Vagina (tissue), 2 donors: ENCODE measurements around the gene ZBTB22. TPM values are rescaled to one million over a fixed set of nuclear protein-coding genes. Genes with fewer than 3 reads are reported as not detected.

Experiments used
- DNase-seq, 2 donors: peaks; one replicate each; pipeline ENCODE4 v3.0.0-alpha.2; 2017; ENCODE audit errors: extremely low spot score in 2 of 2
- H3K27ac ChIP-seq: fragments of 200-600 bp; sonication (generic); one replicate; pipeline ENCODE4 v1.5.1; 2019
- H3K27me3 ChIP-seq: fragments of 200-600 bp; sonication (generic); one replicate; pipeline ENCODE4 v1.5.1; 2019
- H3K36me3 ChIP-seq, 2 donors: fragments of 200-600 bp; sonication (generic); one replicate each; pipeline ENCODE4 v1.5.1; 2017 to 2019
- H3K4me1 ChIP-seq: fragments of 200-600 bp; sonication (generic); one replicate; pipeline ENCODE4 v1.5.1; 2019
- H3K4me3 ChIP-seq, 2 donors: fragments of 200-600 bp; sonication (generic); 1 replicate in 1 of 2; 2 replicates in 1 of 2; pipeline ENCODE4 v1.5.1; 2016 to 2019
- H3K9me3 ChIP-seq: fragments of 200-600 bp; sonication (generic); one replicate; pipeline ENCODE4 v1.5.1; 2019
- CTCF ChIP-seq, 3 experiments: fragments of 450-650 bp in 2 of 3; fragments of 200-600 bp in 1 of 3; sonication (generic) in 1 of 3; IDR thresholded peaks; one replicate each; pipeline ENCODE4 v1.5.1; 2017 to 2019; ENCODE audit warnings: antibody characterized with exemption in 3 of 3, mild to moderate bottlenecking in 2 of 3, moderate library complexity in 2 of 3
- POLR2A ChIP-seq, 2 donors: fragments of 450-650 bp; IDR thresholded peaks; one replicate each; pipeline ENCODE4 v1.6.1; 2017; ENCODE audit warnings: antibody characterized with exemption in 2 of 2, mild to moderate bottlenecking in 2 of 2, moderate library complexity in 2 of 2
- POLR2AphosphoS5 ChIP-seq, 2 donors: sonication (generic); formaldehyde crosslinking; IDR thresholded peaks; one replicate each; pipeline ENCODE4 v1.9.0; 2017; ENCODE audit warnings: antibody characterized with exemption in 2 of 2, mild to moderate bottlenecking in 2 of 2, low read depth in 1 of 2; ENCODE audit not compliant: insufficient read depth in 1 of 2
- intact Hi-C: fragments of 100-400 bp; cut with DNase I; formaldehyde crosslinking; loops from one replicate; pipeline ENCODE4 v1.15.1; 2023
- total RNA-seq: library from RNA; depleted of rRNA; stranded (reverse); fragments of >200 nt; gene quantifications from one replicate; pipeline ENCODE4 v1.2.3, GENCODE V29; 2016

Gene ZBTB22
- total RNA-seq, 1 donor from 2014 or later = 18.4 TPM

- intact Hi-C loops = no loop called here
- Histone ChIP-seq H3K36me3 (no peaks in the 10 kb centered on the region), H3K4me1 (no peaks in the 10 kb centered on the region), H3K27ac (no peak overlapping the region), H3K27me3 (no peaks in the 10 kb centered on the region), H3K9me3 (no peaks in the 10 kb centered on the region), H3K4me3 (no peak overlapping the region)
- TF ChIP-seq CTCF (IDR thresholded peaks at IDR 0.05) (no peak), POLR2AphosphoS5 (IDR thresholded peaks at IDR 0.05; ENCODE audit: insufficient read depth in 1 of 2, low read depth in 1 of 2) (no peak), POLR2A (IDR thresholded peaks at IDR 0.05) (no peak)
- DNase-seq = no peak
These were observed 21.6 kb upstream of the ZBTB22 start for GRCh38 chr6:33339193-33339592.

GRCh38 chr6:33336495-33336894 lies 19.0 kb upstream of the ZBTB22 start:
- TF ChIP-seq POLR2AphosphoS5 (IDR thresholded peaks at IDR 0.05; ENCODE audit: insufficient read depth in 1 of 2, low read depth in 1 of 2) (no peak), CTCF (IDR thresholded peaks at IDR 0.05) (no peak), POLR2A (IDR thresholded peaks at IDR 0.05) (no peak)
- H3K9me3 ChIP-seq = no peaks in the 10 kb centered on the region
- no peak overlapping the region for H3K4me3 ChIP-seq
- no peaks in the 10 kb centered on the region for H3K27me3 ChIP-seq
- no peak overlapping the region for H3K27ac ChIP-seq
- intact Hi-C loops = no loop called here
- H3K36me3 ChIP-seq = no peaks in the 10 kb centered on the region
- no peaks in the 10 kb centered on the region for H3K4me1 ChIP-seq
- DNase-seq = no peak

GRCh38 chr6:33335916-33336315 lies 18.4 kb upstream of the ZBTB22 start:
- H3K27ac ChIP-seq = no peak overlapping the region
- intact Hi-C loops = no loop called here
- H3K27me3 ChIP-seq = no peaks in the 10 kb centered on the region
- DNase-seq = no peak
- TF ChIP-seq CTCF (IDR thresholded peaks at IDR 0.05) = no peak
- no peak for TF ChIP-seq POLR2A (IDR thresholded peaks at IDR 0.05)
- TF ChIP-seq POLR2AphosphoS5 (IDR thresholded peaks at IDR 0.05; ENCODE audit: insufficient read depth in 1 of 2, low read depth in 1 of 2) = no peak
- no peaks in the 10 kb centered on the region for H3K9me3 ChIP-seq
- H3K4me1 ChIP-seq = no peaks in the 10 kb centered on the region
- H3K4me3 ChIP-seq = no peak overlapping the region
- H3K36me3 ChIP-seq = no peaks in the 10 kb centered on the region

- no peak for DNase-seq
- Histone ChIP-seq H3K4me3 (no peak overlapping the region), H3K4me1 (no peaks in the 10 kb centered on the region), H3K36me3 (no peaks in the 10 kb centered on the region), H3K9me3 (no peaks in the 10 kb centered on the region), H3K27me3 (no peaks in the 10 kb centered on the region), H3K27ac (no peak overlapping the region)
- intact Hi-C loops = no loop called here
- TF ChIP-seq CTCF (IDR thresholded peaks at IDR 0.05) (no peak), POLR2A (IDR thresholded peaks at IDR 0.05) (no peak), POLR2AphosphoS5 (IDR thresholded peaks at IDR 0.05; ENCODE audit: insufficient read depth in 1 of 2, low read depth in 1 of 2) (no peak)
These were observed 16.1 kb upstream of the ZBTB22 start for GRCh38 chr6:33333666-33334065.

- intact Hi-C loops = no loop called here
- Histone ChIP-seq H3K36me3 (no peaks in the 10 kb centered on the region), H3K4me1 (no peaks in the 10 kb centered on the region), H3K27ac (no peak overlapping the region), H3K9me3 (no peaks in the 10 kb centered on the region), H3K4me3 (no peak overlapping the region), H3K27me3 (no peaks in the 10 kb centered on the region)
- TF ChIP-seq POLR2A (IDR thresholded peaks at IDR 0.05) = no peak
- TF ChIP-seq CTCF (IDR thresholded peaks at IDR 0.05) = no peak
- TF ChIP-seq POLR2AphosphoS5 (IDR thresholded peaks at IDR 0.05; ENCODE audit: insufficient read depth in 1 of 2, low read depth in 1 of 2) = no peak
- DNase-seq = no peak
These were observed 13.2 kb upstream of the ZBTB22 start for GRCh38 chr6:33330736-33331135.
